HG02970 (cell line): ENCODE measurements around the gene PITPNM3.

Source experiments
- ATAC-seq: cut with Tn5 transposase; IDR thresholded peaks from one replicate; pipeline ENCODE4 v1.9.1; 2021; ENCODE audit warnings: mild to moderate bottlenecking, moderate library complexity, moderate number of reproducible peaks; ENCODE audit not compliant: unreplicated experiment, low FRiP score

PITPNM3 gene

GRCh38 chr17:6425407-6425806 is 130.9 kb downstream of the PITPNM3 start:
- no peak for ATAC-seq

- ATAC-seq, result no peak
Observed at GRCh38 chr17:6423931-6424330, 132.4 kb downstream of the PITPNM3 start.

DNA sequence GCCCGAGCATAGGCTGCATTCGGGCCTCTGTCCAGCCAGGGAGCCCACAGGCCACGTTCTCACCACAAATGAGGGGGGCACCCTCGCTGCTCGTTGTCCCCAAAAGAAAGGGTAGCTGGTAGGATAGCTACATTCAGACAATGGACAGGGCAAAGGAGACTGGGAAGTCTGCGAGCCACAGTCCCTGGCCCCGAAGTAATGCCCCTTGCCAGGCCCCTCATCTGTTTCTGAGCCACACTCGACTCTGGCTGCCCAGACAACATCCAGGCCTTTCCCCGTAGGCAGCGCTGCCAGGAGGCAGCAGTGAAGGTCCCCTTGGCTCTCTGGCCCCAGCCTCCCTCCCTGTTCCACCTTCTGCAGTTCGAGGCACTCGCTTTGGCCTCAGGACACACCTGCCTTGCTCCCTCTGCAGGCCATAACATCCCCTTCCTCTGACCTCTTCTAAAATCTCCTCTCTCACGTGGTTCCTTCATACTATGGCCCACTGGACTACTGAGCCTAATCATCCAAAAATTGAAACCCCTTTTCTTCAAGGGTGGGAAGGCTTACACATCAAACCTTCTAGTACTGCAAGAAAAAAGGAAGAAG is 133.6 kb downstream of the PITPNM3 start:
- ATAC-seq, result no peak

GRCh38 chr17:6421700-6422604 is 134.4 kb downstream of the PITPNM3 start:
- no peak for ATAC-seq

- ATAC-seq, result no peak
Observed at GRCh38 chr17:6420173-6420641, 136.1 kb downstream of the PITPNM3 start.

DNA sequence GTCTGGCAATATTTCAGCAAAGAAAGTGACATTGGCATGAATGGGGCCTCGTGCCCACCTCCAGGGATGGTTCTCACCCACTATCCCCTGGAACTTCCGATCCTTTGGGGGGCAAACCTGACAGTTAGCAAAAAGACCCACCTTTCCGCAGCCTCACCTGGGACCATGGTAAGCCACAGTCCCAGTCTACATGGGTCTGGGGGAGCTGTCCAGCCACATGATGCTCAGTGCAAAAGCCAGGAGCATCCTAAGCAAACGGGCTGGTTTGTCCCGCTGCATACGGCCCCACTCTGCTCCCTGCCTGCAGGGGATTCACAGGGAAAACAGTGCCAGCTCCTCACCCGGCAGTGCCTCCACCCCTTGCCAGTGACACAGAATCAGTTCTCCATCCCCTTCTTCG is 140.7 kb downstream of the PITPNM3 start:
- no peak for ATAC-seq

DNA sequence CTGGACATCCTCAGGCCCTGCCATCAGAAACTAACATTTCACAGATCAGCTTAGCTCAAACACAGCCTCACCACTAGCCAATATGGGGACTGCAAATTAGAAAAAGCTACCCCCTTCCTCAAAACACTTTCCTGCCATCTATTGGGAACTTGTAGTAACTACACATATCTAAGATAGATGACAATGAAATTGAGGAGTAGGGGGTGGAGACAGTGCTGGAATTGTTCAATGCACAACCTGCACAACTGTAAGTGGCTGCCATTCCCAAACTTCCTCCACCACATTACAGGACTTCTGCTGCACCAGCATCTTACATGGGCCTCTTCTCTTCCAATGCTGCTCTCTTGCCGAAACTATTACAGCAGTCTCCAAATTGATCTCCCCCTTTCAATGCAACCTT is 143.3 kb downstream of the PITPNM3 start:
- no peak for ATAC-seq

DNA sequence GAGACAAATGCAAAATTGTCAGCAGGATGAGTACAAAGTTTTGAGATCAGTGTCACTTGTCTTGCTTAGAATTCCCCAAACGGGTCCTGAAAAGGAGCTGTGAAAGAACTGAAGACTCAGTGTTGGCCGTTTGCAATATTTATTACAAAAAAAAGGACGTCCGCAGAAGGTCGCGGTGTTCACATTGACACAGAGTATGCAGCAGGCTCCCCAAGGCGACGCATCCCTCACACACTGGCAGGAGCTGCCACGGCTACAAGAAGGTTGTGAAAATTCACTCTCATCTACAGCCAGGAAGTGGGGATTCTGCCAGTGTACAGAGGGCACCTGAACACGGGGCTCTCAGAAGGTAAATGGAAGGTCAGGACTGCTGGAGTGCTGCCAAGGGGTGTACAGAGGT is 147.6 kb downstream of the PITPNM3 start:
- ATAC-seq, result no peak

DNA sequence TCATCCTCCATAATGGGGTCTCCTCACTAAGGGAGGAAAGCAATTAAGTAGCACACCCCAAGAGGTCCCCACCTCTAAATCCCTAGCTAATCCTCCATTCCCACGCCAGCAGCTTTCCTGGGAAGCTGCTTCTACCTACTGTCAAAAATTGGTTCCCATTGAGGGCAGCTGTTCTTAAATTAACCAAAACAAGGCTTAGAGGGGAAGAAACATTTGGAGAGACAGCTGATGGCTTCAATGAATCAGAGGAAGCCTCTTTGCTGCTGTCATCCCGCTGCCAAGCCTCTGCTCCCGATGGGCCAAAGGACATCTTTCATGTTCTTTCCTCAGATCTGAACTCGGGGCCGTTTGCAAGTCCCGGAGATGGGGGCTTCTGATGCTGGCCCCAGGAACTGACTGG is 148.1 kb downstream of the PITPNM3 start:
- no peak for ATAC-seq

- no peak for ATAC-seq
Observed at GRCh38 chr17:6402258-6402657, 154.1 kb downstream of the PITPNM3 start.
